GM12878 (cell line): ENCODE data around the gene APBA1. TPM values are rescaled to one million over a fixed set of nuclear protein-coding genes. Genes with fewer than 3 reads are reported as not detected.

Source experiments
- CBFB ChIP-seq: IDR thresholded peaks from 2 replicates; pipeline ENCODE4 v1.6.1; 2016; ENCODE audit warnings: antibody characterized with exemption, low read depth
- HCFC1 ChIP-seq: fragments of 150-350 bp; IDR thresholded peaks from 2 replicates; pipeline ENCODE4 v1.6.1; 2014; ENCODE audit warnings: low read length
- SMARCA5 ChIP-seq: fragments of 450-650 bp; IDR thresholded peaks from 2 replicates; pipeline ENCODE4 v1.6.1; 2017; ENCODE audit warnings: mild to moderate bottlenecking
- SUPT20H ChIP-seq: IDR thresholded peaks from 2 replicates; pipeline ENCODE4 v1.6.1; 2011; ENCODE audit warnings: low read depth, mild to moderate bottlenecking, low read length, moderate library complexity, borderline replicate concordance; ENCODE audit not compliant: control insufficient read depth
- polyA plus RNA-seq, 11 experiments: library from polyadenylated mRNA; depleted of rRNA in 4 of 11; unstranded in 6 of 11; stranded (reverse) in 5 of 11; fragments of >200 nt; fragmentation: Nextera tagmentation in 4 of 11; fragmentation: Illumina TruSeq in 1 of 11; extraction: Ambion mirVana in 4 of 11; extraction: Trizol in 1 of 11; gene quantifications; 1 replicate in 1 of 11; 2 replicates in 10 of 11; pipeline versions ENCODE4 v1.2.1 to v1.2.3, GENCODE V29; 2011 to 2016; ENCODE audit warnings: inconsistent platforms in 2 of 11, missing spikeins in 2 of 11, low read depth in 1 of 11
- total RNA-seq, 4 experiments: library from RNA; depleted of rRNA in 3 of 4; stranded (reverse); fragments of >200 nt in 3 of 4; fragmentation: Illumina TruSeq in 1 of 4; extraction: Trizol in 1 of 4; gene quantifications; 2 replicates each; pipeline versions ENCODE4 v1.2.1 to v1.2.3, GENCODE V29; 2013 to 2021
- TF ChIP-seq, protein P1 (sequence below): fragments of 450-650 bp; IDR thresholded peaks from 2 replicates; pipeline ENCODE4 v1.6.1; 2018; ENCODE audit warnings: borderline replicate concordance, mild to moderate bottlenecking; ENCODE audit not compliant: partially characterized antibody
- TF ChIP-seq, protein P2 (sequence below): IDR thresholded peaks from 2 replicates; pipeline ENCODE4 v1.6.1; 2011; ENCODE audit warnings: low read depth, mild to moderate bottlenecking, low read length, moderate library complexity, borderline replicate concordance; ENCODE audit errors: extremely low read depth
- TF ChIP-seq, protein P3 (sequence below): fragments of 450-650 bp; formaldehyde crosslinking; IDR thresholded peaks from 2 replicates; pipeline ENCODE4 v1.4.0; 2020; ENCODE audit warnings: mild to moderate bottlenecking, moderate library complexity

Gene APBA1
- total and polyA plus RNA-seq, 10 of the 15 experiments (the other 5 are each of a cell fraction or from before 2014, with no cell fraction given), result 0.01 to 1.3 (median 0.05) TPM; not detected in 7

DNA sequence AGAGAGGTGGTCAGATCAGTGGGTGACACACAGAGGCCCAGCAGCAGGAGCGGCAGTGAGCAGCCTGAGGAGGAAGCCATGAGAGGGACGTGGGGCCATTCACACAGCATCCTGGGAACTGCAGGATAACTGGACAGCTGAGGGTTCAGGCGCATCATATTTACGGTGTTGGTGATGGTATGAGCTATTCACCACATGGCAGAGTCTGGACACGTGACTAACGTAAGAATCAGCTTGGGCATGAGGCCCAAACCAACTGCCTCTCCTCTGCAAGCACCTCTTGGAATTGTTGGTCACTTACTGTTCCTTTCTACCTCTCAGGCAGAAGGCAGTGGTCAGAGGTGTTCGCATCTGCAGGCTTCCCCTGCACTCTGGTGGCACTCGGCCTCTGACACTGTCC is 206.0 kb downstream of the APBA1 start (continued):
- TF ChIP-seq, protein P1, sequence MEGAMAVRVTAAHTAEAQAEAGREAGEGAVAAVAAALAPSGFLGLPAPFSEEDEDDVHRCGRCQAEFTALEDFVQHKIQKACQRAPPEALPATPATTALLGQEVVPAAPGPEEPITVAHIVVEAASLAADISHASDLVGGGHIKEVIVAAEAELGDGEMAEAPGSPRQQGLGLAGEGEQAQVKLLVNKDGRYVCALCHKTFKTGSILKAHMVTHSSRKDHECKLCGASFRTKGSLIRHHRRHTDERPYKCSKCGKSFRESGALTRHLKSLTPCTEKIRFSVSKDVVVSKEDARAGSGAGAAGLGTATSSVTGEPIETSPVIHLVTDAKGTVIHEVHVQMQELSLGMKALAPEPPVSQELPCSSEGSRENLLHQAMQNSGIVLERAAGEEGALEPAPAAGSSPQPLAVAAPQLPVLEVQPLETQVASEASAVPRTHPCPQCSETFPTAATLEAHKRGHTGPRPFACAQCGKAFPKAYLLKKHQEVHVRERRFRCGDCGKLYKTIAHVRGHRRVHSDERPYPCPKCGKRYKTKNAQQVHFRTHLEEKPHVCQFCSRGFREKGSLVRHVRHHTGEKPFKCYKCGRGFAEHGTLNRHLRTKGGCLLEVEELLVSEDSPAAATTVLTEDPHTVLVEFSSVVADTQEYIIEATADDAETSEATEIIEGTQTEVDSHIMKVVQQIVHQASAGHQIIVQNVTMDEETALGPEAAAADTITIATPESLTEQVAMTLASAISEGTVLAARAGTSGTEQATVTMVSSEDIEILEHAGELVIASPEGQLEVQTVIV, result no peak
- TF ChIP-seq HCFC1, result no peak
- TF ChIP-seq CBFB, result no peak
- TF ChIP-seq SMARCA5, result no peak
- TF ChIP-seq, protein P2, sequence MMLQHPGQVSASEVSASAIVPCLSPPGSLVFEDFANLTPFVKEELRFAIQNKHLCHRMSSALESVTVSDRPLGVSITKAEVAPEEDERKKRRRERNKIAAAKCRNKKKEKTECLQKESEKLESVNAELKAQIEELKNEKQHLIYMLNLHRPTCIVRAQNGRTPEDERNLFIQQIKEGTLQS, result no peak
- TF ChIP-seq SUPT20H, result no peak
- TF ChIP-seq, protein P3, sequence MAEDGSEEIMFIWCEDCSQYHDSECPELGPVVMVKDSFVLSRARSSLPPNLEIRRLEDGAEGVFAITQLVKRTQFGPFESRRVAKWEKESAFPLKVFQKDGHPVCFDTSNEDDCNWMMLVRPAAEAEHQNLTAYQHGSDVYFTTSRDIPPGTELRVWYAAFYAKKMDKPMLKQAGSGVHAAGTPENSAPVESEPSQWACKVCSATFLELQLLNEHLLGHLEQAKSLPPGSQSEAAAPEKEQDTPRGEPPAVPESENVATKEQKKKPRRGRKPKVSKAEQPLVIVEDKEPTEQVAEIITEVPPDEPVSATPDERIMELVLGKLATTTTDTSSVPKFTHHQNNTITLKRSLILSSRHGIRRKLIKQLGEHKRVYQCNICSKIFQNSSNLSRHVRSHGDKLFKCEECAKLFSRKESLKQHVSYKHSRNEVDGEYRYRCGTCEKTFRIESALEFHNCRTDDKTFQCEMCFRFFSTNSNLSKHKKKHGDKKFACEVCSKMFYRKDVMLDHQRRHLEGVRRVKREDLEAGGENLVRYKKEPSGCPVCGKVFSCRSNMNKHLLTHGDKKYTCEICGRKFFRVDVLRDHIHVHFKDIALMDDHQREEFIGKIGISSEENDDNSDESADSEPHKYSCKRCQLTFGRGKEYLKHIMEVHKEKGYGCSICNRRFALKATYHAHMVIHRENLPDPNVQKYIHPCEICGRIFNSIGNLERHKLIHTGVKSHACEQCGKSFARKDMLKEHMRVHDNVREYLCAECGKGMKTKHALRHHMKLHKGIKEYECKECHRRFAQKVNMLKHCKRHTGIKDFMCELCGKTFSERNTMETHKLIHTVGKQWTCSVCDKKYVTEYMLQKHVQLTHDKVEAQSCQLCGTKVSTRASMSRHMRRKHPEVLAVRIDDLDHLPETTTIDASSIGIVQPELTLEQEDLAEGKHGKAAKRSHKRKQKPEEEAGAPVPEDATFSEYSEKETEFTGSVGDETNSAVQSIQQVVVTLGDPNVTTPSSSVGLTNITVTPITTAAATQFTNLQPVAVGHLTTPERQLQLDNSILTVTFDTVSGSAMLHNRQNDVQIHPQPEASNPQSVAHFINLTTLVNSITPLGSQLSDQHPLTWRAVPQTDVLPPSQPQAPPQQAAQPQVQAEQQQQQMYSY (CRISPR knock-in tag), result no peak
